RWPE2 (cell line): Measurements from ENCODE around the gene PRR23E.

ENCODE experiments used
- ATAC-seq: fragments of 200-7000 bp; cut with Tn5 transposase; 3 replicates; pipeline ENCODE4 v1.9.1; 2021; ENCODE audit warnings: low read depth
- DNase-seq: peaks from one replicate; pipeline ENCODE4 v3.0.0-alpha.2; 2020; ENCODE audit warnings: low spot score
- H3K27ac ChIP-seq: fragments of 450-650 bp; 2 replicates; pipeline ENCODE4 v1.5.1; 2017; ENCODE audit warnings: mild to moderate bottlenecking; ENCODE audit not compliant: poor library complexity, severe bottlenecking
- H3K27me3 ChIP-seq: fragments of 250-450 bp; sonication (Bioruptor Pico); 2 replicates; pipeline ENCODE4 v1.5.1; 2021; ENCODE audit warnings: mild to moderate bottlenecking, moderate library complexity; ENCODE audit not compliant: insufficient read depth, poor library complexity, severe bottlenecking
- H3K36me3 ChIP-seq: fragments of 250-450 bp; sonication (Bioruptor Pico); 2 replicates; pipeline ENCODE4 v1.5.1; 2020; ENCODE audit warnings: low read depth, mild to moderate bottlenecking, moderate library complexity
- H3K4me1 ChIP-seq: fragments of 250-450 bp; sonication (Bioruptor Pico); 2 replicates; pipeline ENCODE4 v1.5.1; 2021; ENCODE audit warnings: mild to moderate bottlenecking, moderate library complexity; ENCODE audit not compliant: insufficient read depth, poor library complexity, severe bottlenecking
- H3K4me3 ChIP-seq: fragments of 250-450 bp; sonication (Bioruptor Pico); 2 replicates; pipeline ENCODE4 v1.5.1; 2021; ENCODE audit warnings: mild to moderate bottlenecking, moderate library complexity; ENCODE audit not compliant: severe bottlenecking
- H3K9me3 ChIP-seq: fragments of 250-450 bp; sonication (Bioruptor Pico); 2 replicates; pipeline ENCODE4 v1.5.1; 2021; ENCODE audit warnings: mild to moderate bottlenecking, moderate library complexity; ENCODE audit not compliant: severe bottlenecking
- CTCF ChIP-seq: fragments of 450-650 bp; IDR thresholded peaks from one replicate; pipeline ENCODE4 v1.5.1; 2017; ENCODE audit warnings: mild to moderate bottlenecking, moderate library complexity; ENCODE audit not compliant: poor library complexity, severe bottlenecking

PRR23E gene, protein sequence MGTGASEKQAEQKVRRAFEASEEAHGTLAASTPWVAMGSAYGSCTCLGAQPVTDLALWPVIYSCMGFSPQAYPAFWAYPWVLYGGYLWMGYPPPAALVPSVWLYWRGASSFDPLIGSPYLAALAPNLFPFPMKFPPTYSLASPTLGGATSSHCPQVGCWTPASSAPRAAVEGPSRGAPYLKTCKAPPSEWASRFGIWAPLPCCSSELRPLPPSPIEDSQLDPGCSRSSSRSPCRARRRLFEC

DNA sequence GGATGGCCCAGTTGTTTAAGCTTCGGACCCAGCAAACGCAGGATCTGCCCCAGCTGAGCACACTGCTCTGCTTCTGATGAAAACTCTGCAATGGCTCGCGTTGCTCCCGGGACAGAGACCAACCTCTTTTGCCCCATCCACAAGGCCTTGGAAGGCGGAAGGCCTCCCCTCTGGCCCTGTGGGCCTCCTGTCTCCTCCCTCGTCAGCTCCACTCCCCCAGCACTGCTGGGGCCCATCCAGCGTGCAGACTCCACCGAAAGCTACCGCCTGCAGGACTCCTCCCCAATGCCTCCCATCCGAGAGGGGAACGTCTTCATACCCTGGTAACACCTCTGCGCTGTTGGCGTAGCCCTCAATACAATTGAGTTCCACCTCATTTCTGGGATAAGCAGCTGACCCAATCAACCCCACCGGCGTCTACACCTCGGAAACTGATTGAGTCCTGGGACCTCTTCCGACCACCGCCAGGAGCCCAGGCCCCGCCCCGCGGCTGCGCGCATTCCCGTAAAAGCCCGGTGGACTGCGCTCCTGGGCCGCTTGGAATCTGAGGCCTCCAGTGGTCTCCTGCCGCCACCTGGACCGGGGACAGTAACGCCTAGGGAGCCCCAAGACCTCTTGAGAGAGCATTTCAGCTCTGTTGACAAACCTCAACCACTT is at the start of gene PRR23E:
TSS of gene PRR23E (plus strand) at position 556 of the 657 bp plus-strand sequence. CDS start 3,555 bp downstream, outside the sequence.
- H3K9me3 ChIP-seq = no peaks in the 10 kb centered on the region
- H3K4me3 ChIP-seq = no peak within 1 kb of the TSS
- no peaks in the 10 kb centered on the region for H3K27me3 ChIP-seq
- no peaks in the 10 kb centered on the region for H3K4me1 ChIP-seq
- no peak within 1 kb of the TSS for H3K27ac ChIP-seq
- no peak for TF ChIP-seq CTCF
- ATAC-seq (no peak), DNase-seq (no peak)
- H3K36me3 ChIP-seq = no peaks in the 10 kb centered on the region

DNA sequence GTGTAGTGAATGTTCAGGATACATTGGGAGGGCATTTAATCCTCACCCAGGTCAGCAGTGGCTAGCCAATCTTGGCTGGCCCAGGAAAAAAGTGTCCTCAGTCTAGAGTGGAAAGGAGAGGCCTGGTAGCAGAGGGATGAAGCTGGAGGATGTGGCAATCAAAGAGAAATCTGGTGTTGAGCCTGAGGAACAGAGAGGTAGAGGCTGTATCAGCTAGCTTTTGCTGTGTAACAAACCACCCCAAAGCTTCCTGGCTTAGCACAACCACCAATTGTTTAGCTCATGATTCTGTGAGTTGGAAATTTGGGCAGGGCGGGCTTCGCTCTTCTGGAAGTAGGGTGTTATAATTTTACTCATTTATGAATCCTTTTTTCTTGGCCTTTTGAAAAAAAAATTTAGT is 49.8 kb upstream of the PRR23E start:
- no peak for TF ChIP-seq CTCF
- Histone ChIP-seq H3K36me3 (no peaks in the 10 kb centered on the region), H3K27ac (no peak overlapping the region), H3K9me3 (no peaks in the 10 kb centered on the region), H3K27me3 (no peaks in the 10 kb centered on the region), H3K4me1 (no peaks in the 10 kb centered on the region), H3K4me3 (no peak overlapping the region)
- DNase-seq = no peak
- ATAC-seq = no peak

DNA sequence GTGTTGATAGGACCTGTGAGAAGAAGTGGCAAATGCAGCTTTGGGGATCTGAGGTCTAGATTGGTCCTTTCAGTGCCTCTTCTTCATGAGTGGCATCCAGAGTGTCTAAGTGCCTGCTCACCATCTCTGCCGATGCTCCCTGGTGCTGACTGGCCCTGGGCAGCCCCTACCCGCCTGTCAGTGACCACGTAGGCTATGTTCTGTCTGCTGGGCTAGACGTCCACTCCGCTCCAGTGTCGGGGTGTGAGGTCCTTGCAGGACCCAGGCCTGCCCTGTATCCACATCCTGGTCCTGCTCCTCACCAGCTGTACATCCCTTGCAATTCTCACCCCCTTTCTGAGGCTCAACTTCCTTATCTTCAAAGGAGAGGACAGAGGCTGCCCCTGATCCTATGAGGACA is 48.3 kb upstream of the PRR23E start:
- no peaks in the 10 kb centered on the region for H3K27me3 ChIP-seq
- no peaks in the 10 kb centered on the region for H3K4me1 ChIP-seq
- no peak for ATAC-seq
- DNase-seq = no peak
- no peak overlapping the region for H3K27ac ChIP-seq
- H3K36me3 ChIP-seq = no peaks in the 10 kb centered on the region
- H3K9me3 ChIP-seq = no peaks in the 10 kb centered on the region
- no peak overlapping the region for H3K4me3 ChIP-seq
- TF ChIP-seq CTCF = no peak

DNA sequence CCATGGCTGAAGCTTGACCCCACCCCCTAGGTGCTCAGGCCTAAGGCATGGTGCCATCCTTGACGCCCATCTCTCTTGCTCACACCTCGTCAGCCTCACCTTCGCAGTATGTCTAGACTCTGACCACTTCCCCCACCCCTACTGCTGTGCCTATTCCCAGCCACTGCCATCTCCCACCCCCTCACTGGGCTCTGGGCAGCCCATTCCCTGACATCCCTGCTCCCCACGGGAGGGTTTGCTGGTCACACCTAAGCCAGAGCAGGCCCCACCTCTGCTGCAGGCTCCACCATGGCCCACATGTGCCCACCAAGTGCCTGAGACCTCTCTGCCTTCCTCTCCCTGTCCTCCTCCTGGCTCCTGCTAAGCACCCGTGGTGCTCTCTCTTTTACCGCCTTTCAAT is 47.7 kb upstream of the PRR23E start:
- Histone ChIP-seq H3K27me3 (no peaks in the 10 kb centered on the region), H3K4me1 (no peaks in the 10 kb centered on the region), H3K27ac (no peak overlapping the region), H3K9me3 (no peaks in the 10 kb centered on the region), H3K36me3 (no peaks in the 10 kb centered on the region), H3K4me3 (no peak overlapping the region)
- no peak for TF ChIP-seq CTCF
- DNase-seq = no peak
- ATAC-seq = no peak

DNA sequence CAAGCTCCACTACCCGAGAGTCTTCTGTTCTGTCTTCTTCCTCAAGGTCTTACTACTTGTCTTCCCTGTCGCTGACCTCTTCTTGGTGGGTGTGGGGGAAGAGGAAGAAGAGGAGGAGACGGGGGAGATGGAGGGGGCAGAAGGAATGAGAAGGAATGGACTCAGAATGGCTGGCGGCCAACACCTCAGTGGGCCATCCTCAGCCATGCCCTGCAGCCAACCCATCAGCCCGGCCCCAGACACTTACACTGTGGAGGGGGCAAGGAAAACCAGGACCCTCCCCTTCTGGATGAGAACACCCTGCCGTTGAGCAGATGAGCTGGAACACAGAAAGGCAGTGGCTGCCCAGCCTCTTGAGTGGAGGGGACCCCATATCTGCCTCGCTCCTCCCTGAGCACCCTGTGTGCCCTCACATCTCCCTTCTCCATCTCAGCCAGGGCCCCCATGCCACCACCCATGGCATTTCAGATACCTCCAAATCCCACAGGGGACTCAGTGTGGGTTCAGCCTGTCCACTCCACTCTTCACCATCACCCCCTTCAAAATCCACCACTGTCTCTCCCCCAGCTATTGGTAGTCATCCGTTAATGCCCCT is 45.5 kb upstream of the PRR23E start:
- ATAC-seq = no peak
- no peaks in the 10 kb centered on the region for H3K36me3 ChIP-seq

More for the DNA sequence above, 45.5 kb upstream of the PRR23E start:
- no peaks in the 10 kb centered on the region for H3K27me3 ChIP-seq
- no peak for TF ChIP-seq CTCF
- no peak overlapping the region for H3K4me3 ChIP-seq
- no peak overlapping the region for H3K27ac ChIP-seq
- no peaks in the 10 kb centered on the region for H3K9me3 ChIP-seq
- no peaks in the 10 kb centered on the region for H3K4me1 ChIP-seq
- DNase-seq = no peak
